ENCODE data around the gene S100A6.
"Not testable (repeated sequence)": the region's sequence is repeated elsewhere in the genome, so short reads cannot be mapped to it uniquely, and the experiment has no call there.

Gene S100A6

DNA sequence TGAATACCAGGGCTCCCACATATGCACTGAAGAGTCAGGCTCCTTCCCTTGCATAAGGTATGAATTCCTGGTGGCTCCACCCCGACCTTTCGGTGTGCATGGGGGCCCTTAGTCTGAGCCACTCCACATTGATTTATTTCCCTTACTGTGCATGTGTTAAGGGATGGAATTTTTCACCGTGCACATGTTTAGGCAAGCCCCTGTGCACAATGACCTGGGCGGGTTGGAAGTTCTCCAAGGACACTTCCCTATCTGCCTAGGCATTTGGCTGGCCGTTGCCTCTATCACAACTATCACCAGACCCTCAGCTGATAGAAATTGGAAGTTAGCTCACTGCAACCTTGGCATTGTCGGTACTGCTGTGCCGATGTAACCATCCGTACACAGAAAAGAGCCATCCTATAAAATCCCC, 9.7 kb downstream of the S100A6 start:
- peak; percentile 95 for DNase-seq

DNA sequence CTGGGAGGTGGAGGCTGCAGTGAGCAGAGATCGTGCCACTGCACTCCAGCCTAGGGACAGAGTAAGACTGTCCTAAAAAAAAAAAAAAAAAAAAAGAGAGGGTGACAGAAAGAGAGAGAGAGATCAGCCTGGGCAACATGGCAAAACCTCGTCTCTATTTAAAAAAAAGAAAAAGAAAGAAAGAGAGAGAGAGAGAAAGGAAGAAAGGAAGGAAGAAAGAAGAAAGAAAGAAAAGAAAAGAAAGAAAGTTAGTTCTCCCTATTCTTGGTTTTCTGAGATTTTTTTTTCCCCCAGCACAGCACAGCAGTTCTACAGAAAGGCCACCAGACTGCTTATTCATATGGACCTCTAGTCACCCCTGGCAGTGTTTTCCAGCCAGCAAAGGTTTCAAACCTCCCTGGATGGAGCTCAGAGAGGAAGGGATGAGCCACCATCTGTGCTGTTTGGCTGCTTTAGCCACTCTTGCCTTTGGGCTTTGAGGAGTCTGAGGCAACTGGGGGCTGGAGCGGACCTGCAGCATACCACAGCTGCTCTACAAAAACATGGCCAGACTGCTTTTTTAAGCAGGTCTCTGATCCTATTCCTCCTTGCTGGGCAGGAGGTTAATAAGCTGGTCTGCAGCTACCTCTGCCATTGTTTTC, 10.6 kb downstream of the S100A6 start:
- DNase-seq: peak; percentile 94

DNA sequence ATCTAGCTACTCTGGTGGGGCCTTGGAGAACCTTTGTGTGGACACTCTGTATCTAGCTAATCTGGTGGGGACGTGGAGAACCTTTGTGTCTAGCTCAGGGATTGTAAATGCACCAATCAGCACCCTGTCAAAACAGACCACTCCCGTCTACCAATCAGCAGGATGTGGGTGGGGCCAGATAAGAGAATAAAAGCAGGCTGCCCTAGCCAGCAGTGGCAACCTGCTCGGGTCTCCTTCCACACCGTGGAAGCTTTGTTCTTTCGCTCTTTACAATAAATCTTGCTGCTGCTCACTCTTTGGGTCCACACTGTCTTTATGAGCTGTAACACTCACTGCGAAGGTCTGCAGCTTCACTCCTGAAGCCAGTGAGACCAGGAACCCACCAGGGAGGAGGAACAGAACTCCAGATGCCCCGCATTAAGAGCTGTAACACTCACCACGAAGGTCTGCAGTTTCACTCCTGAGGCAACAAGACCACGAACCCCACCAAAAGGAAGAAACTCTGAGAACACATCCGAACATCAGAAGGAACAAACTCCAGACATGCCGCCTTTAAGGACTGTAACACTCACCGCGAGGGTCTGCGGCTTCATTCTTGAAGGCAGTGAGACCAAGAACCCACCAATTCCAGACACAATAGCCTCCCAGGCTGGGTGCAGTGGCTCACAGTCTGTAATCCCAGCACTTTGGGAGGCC, 13.3 kb downstream of the S100A6 start:
- DNase-seq: not testable (repeated sequence)

DNA sequence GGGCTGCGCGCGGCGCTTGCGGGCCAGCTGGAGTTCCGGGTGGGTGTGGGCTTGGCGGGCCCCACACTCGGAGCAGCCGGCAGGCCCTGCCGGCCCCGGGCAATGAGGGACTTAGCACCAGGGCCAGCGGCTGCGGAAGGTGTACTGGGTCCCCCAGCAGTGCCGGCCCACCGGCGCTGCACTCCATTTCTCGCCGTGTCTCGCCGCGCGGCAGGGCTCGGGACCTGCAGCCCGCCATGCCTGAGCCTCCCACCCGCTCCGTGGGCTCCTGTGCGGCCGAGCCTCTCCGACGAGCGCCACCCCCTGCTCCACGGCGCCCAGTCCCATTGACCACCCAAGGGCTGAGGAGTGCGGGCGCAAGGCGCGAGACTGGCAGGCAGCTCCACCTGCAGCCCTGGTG, 14.0 kb downstream of the S100A6 start:
- DNase-seq: not testable (repeated sequence)

- peak; percentile 81 for DNase-seq
These were observed 14.8 kb downstream of the S100A6 start for GRCh38 chr1:153520818-153521476.

DNA sequence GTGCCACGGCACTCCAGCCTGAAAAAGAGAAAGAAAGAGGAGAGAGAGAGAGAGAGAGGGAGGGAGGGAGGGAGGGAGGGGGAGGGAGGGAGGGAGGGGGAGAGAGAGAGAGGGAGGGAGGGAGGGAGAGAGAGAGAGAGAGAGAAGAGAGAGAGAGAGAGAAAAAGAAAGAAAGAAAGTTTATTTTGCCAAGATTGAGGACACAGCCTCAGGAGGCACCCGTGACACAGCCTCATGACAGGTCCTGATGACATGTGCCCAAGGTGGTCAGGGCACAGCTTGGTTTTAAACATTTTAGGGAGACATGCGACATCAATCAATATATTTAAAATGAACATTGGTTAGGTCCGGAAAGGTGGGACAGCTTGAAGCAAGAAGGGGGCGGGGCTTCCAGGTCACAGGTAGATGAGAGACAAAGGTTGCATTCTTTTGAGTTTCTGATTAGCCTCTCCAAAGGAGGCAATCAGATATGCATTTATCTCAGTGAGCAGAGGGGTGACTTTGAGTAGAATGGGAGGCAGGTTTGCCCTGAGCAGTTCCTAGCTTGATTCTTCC, 15.6 kb downstream of the S100A6 start:
- DNase-seq: peak; percentile 35

DNA sequence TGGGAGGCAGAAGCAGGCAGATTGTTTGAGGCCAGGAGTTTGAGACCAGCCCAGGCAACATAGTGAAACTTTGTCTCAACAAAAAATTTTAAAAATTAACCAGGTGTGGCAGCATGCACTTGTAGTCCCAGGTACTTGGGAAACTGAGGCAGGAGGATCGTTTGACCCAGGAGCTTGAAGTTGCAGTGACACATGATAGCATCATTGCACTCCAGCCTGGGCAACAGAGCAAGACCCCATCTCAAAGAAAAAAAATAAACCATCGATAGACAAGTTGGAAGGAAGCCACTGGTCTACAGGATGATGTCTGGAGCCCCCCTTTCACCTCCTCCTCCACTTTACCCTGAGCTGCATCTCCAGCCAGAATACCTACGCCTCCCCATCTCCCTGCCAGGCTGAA, 16.5 kb downstream of the S100A6 start:
- DNase-seq: no peak

DNA sequence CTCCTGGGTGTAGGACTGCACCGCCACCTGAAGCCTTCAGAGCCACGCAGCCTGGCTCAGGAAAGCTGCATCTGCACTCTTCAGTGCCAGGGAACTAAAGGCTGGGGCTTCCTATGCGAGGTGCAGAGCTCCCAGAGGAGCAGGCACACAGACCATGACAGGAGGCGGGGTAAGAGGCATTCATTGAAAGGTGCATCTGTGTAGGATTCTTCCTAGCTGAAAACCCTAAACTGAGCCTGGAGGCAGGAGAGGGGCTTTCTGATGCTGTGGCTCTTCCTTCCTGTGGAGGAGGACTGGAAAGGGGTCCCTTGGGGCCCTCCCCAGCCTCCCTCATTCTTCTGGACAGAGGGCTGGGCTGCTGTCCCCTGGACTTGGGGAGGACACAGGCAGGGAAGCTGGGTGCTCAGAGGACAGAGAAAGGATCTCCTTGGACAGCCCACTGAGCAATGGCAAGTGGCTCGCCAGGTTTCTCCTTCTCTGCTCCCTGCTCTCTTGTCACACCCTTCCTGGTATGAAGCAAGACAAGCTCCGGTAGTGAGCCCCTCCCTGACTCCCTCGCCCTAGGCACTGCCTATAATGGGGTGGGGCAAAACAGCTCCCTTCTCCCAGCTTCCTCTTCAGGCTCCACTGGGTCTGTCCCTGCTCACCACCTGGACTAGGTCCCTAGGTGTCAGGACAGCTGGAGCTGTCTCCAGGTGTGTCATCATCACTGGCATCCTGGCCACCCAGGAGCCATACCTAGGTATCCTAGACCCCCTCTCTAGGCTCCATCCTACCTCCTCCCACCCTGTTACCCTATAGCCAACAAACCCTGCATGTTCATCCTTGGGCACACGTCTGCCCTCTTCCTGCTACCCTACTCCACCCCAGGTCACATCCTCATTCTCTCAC, 20.0 kb downstream of the S100A6 start:
- peak; percentile 92 for DNase-seq

DNA sequence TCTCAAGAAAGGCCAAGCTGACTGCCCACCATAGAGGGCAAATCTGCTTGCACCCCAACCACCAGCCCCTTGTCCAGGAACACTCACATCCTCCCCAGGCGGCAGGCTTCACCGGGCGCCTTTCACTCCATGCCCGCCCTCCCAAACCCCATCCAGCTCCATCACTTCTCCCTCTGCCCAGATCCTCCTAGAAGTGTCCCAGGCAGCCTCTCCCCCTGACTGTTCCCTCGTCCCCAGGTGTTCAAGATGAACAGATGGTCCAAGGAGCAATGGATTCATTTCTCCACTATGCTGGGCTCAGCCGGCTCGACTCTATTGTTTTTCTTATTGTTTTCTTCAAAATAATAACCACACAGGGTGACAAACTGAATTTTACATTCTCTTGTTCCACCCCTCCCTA, 22.1 kb downstream of the S100A6 start:
- DNase-seq: peak; percentile 49

DNA sequence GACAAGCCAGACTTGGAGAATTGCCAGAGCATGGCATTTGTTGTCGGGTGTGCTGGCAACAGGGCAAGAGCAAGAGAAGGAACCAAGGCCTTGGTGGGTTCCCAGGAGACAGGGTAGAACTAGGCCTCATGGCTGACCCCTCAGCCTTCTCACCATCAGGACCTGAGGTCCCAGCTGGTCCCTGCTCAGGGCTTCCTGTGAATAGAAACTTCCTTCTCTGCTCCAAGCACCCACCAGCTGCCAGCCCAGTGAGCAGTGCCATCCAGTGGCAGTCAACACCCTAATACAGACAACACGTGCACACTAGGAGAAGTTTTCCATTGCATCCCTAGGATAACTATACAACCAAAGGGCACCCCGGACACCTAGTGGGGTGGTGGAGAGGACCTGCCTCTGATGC, 22.8 kb downstream of the S100A6 start:
- peak; percentile 80 for DNase-seq

GRCh38 chr1:153510984-153511410, 24.8 kb downstream of the S100A6 start:
- peak; percentile 91 for DNase-seq

DNA sequence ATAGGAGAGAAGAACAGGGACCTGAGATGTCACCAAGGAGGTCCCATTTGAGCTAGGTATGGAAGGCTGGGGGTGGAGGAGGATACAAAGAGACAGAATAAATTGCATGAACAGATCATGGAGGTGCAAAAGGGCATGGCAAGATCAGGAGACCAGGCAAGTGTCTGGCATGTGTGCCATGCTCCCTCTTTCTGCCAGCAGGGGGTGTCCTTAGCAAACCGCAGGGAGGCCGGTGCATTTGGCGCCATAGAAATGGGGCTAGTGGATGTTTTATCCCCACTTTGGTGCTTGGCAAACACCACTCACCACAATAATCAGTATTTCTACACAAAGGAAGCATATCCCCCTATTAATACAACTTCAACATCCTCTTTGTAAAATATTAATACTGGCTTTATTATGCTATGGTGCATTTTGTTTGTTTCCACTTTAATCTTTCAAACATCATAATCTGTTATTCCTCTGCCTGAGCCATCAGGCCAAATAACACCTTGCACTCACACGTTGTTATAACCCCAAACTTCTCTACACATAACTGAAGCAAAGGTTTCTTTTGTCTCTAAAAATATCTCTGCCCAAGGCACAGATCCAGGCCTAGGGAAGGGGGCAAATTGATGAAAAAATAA, 25.9 kb downstream of the S100A6 start:
- DNase-seq: peak; percentile 62

DNA sequence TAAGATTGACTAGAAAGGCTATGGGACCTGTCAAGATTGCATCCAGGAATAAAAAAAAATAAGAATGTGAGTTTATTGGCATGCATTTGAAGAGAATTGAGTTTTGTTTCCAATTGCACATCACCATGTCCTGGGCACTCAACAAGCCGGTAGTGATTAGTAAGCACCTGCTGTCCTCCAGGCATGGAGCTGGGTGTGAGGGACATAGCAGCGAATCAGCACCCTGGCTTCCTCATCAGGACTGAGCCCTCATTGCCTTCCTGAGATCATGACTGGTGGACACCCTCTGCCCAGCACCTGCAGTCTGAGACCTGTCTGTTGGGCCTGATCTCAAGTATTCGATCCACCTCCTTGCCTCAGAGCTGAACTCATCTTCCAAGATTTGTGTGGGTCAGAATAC, 26.8 kb downstream of the S100A6 start:
- DNase-seq: no peak

GRCh38 chr1:153507926-153508583, 27.7 kb downstream of the S100A6 start:
- DNase-seq: no peak

- no peak for DNase-seq
These were observed 28.9 kb downstream of the S100A6 start for GRCh38 chr1:153506831-153507413.

DNA sequence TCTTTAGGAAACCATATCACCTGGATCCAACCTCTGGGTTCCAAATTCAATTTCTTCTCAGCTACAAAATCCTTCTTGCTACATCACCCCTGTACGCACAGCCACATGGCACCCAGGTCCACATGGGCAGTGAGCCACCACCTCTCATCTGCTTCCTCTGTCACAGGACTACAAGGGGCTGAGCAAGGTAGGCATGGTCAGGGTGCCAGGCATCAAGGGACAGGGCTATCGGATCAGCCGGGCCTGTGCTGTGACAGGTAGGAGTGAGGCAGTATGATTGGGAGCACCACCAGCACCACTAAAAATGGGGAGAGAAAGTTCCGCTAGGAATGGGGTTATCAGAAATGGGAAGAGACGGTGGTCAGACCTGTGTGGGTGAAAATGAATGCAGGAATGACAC, 29.4 kb downstream of the S100A6 start:
- DNase-seq: no peak

GRCh38 chr1:153505576-153505975, 30.2 kb downstream of the S100A6 start:
- no peak for DNase-seq

DNA sequence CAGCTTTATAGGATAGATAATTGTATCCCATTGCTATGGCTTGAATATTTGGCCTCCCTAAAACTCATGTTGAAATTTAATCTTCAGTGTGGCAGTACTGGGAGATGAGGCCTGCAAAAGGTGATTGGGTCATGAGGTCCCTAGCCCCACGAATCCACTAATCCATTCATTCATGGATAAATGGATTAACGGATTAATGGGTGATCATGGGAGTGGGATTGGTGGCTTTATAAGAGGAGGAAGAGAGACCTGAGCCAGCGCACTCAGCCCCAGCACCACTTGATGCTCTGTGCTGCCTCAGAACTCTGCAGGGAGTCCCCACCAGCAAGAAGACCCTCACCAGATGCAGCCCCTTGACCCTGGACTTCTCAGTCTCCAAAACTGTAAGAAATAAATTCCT, 32.0 kb downstream of the S100A6 start:
- no peak for DNase-seq

GRCh38 chr1:153498746-153499145, 37.0 kb downstream of the S100A6 start:
- DNase-seq: no peak

- no peak for DNase-seq
These were observed 40.3 kb downstream of the S100A6 start for GRCh38 chr1:153495536-153495935.

- peak; percentile 94 for DNase-seq
These were observed 40.7 kb downstream of the S100A6 start for GRCh38 chr1:153494976-153495535.

All from NCI-H69 (cell line).